NT2/D1 (cell line): ENCODE measurements around the gene PRAMEF1.
"Not testable (repeated sequence)": the region's sequence is repeated elsewhere in the genome, so short reads cannot be mapped to it uniquely, and the experiment has no call there.

Source experiments
- DNase-seq: peaks from one replicate; pipeline ENCODE4 v3.0.0-alpha.2; 2011; ENCODE audit warnings: low read depth, low spot score
- H3K27me3 ChIP-seq: 2 replicates; pipeline ENCODE4 v1.6.0; 2011; ENCODE audit warnings: mild to moderate bottlenecking; ENCODE audit not compliant: insufficient read length, insufficient read depth
- H3K36me3 ChIP-seq: 2 replicates; pipeline ENCODE4 v1.6.1; 2011; ENCODE audit warnings: mild to moderate bottlenecking, low read length, mixed read lengths; ENCODE audit not compliant: insufficient read depth, insufficient read length
- H3K4me1 ChIP-seq: 2 replicates; pipeline ENCODE4 v1.5.1; 2011; ENCODE audit not compliant: insufficient read depth, insufficient read length
- H3K4me3 ChIP-seq: 2 replicates; pipeline ENCODE4 v1.5.1; 2011; ENCODE audit warnings: low read depth; ENCODE audit not compliant: insufficient read length
- H3K9ac ChIP-seq: 2 replicates; pipeline ENCODE4 v1.6.0; 2011; ENCODE audit warnings: low read depth; ENCODE audit not compliant: insufficient read length
- H3K9me3 ChIP-seq: 2 replicates; pipeline ENCODE4 v1.5.1; 2011; ENCODE audit warnings: mild to moderate bottlenecking, low read length; ENCODE audit not compliant: insufficient read depth
- SUZ12 ChIP-seq: IDR thresholded peaks from 2 replicates; pipeline ENCODE4 v1.6.1; 2011; ENCODE audit not compliant: insufficient read length, insufficient read depth; ENCODE audit errors: extremely low read depth
- YY1 ChIP-seq: IDR thresholded peaks from 2 replicates; pipeline ENCODE4 v1.6.1; 2011; ENCODE audit not compliant: insufficient read length, insufficient read depth
- ZNF274 ChIP-seq: IDR thresholded peaks from 2 replicates; pipeline ENCODE4 v1.6.1; 2011; ENCODE audit warnings: mild to moderate bottlenecking, low read depth, low read length

Gene PRAMEF1

DNA sequence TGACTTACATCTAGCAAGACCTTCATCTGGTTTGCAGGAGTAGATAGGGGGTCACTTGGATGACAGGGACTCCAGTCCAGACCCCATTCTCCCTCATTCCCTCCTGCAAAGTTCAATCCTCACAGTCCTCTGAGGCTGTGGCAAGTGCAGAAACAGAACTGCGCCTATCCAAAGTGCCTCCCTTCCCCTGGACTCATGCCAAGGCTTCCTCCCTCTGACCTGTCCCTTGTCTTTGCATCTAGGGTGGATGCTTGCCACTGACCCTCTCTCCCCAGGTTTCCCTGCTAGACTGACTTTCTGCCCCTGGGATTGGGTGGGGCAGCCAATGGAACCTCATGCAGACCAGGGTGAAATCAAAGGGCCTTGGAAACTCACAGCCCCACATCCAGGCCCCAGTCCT, 18.7 kb downstream of the PRAMEF1 start:
- Histone ChIP-seq H3K4me1 (peaks cover 5% of the 10 kb centered on the region), H3K36me3 (no peaks in the 10 kb centered on the region), H3K4me3 (no peak overlapping the region), H3K9me3 (no peaks in the 10 kb centered on the region), H3K9ac (no peak overlapping the region), H3K27me3 (no peaks in the 10 kb centered on the region)
- TF ChIP-seq SUZ12, result no peak
- no peak for TF ChIP-seq ZNF274
- no peak for TF ChIP-seq YY1
- no peak for DNase-seq

DNA sequence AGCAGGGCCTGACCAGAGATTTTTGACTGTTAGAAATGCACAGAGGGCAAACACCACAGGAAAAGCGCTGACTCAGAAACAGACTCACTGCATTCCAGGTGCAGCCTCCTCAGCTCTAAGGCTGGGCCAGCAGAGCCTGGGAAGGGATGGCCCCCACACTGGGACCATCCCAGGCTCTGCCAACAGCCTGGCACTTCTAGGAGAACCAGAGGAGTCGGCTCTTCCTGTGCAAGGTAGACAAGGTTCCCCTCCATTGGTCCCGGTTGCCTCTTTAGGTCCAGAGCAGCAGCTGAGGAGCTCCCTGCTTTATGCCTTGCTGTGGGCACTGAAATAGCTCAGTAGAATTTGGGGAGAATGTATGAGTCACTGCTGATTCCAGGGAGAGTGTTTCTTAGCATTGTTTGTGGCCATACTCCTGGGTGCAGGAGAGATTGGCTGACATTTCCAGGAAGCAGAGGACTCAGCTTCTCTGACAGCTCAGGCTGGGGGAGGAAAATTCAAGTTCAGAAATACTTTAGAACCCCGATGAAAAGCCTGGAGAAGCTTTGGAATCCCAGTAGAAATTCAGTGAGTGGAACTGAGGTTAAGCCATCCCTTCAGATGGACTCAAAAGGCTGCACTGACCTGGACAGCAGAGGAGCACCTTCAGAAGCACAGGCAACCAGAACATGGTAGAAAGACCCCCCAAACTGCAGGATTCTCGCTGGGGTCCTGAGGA, 19.7 kb downstream of the PRAMEF1 start:
- Histone ChIP-seq H3K4me3 (no peak overlapping the region), H3K27me3 (no peaks in the 10 kb centered on the region), H3K9ac (no peak overlapping the region), H3K9me3 (no peaks in the 10 kb centered on the region), H3K4me1 (peaks cover 5% of the 10 kb centered on the region), H3K36me3 (no peaks in the 10 kb centered on the region)
- DNase-seq, result no peak
- TF ChIP-seq SUZ12 (no peak), ZNF274 (no peak), YY1 (no peak)

DNA sequence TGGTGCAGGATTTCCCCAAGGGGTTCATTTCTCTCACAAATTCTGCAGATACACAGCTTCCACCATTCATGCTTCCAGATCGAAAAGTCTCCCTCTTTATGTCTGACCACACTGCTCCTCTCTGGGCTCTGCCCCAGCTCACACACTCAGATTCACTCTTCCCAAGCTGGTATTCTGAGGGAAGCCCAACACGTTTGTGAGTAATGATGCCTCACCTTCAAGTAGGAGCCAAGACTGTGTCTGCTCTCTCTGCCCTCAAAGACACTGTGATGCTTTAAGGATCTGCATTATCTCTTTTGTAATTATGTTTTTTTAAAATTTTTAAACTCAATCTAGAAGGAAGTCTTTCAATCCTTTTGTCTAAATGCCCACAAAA, 20.2 kb downstream of the PRAMEF1 start:
- H3K36me3 ChIP-seq, result no peaks in the 10 kb centered on the region
- no peaks in the 10 kb centered on the region for H3K27me3 ChIP-seq
- H3K9me3 ChIP-seq, result no peaks in the 10 kb centered on the region
- peaks cover 5% of the 10 kb centered on the region for H3K4me1 ChIP-seq
- H3K4me3 ChIP-seq, result no peak overlapping the region
- DNase-seq, result no peak
- H3K9ac ChIP-seq, result no peak overlapping the region
- no peak for TF ChIP-seq ZNF274
- TF ChIP-seq SUZ12, result no peak
- no peak for TF ChIP-seq YY1

DNA sequence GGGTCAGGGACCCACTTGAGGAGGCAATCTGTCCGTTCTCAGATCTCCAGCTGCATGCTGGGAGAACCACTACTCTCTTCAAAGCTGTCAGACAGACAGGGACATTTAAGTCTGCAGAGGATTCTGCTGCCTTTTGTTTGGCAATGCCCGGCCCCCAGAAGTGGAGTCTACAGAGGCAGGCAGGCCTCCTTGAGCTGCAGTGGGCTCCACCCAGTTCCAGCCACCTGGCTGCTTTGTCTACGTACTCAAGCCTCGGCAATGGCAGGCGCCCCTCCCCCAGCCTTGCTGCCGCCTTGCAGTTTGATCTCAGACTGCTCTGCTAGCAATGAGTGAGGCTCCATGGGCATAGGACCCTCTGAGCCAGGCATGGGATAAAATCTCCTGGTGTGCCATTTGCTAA, 27.9 kb downstream of the PRAMEF1 start:
- H3K4me1 ChIP-seq, H3K27me3 ChIP-seq, H3K36me3 ChIP-seq, H3K4me3 ChIP-seq, H3K9me3 ChIP-seq, H3K9ac ChIP-seq, DNase-seq: not testable (repeated sequence)

DNA sequence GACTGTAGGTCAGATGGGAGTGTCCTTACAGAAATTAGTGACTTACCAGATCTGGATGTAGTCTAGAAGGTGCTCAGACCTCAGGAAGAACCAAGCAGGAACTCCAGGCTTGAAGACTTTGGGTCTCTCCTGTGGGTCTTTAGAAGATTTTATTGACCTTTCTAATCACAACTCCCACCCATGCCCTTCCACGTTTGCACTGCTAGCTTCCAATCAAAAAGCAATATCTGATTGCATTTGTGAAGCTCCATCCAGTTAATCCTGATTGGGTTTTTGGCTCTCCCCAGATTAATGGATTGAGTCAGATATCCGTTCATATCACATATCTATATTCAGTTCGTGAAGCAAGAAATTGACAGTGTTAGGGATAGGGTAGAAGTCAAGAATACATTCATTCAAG, 40.1 kb downstream of the PRAMEF1 start, which contains the start of gene PRAMEF11:
Gene PRAMEF11 (minus strand): TSS at position 101 of the 400 bp plus-strand sequence. CDS start 2,621 bp downstream, outside the sequence.
- not testable (repeated sequence) for H3K9me3 ChIP-seq, DNase-seq, H3K4me1 ChIP-seq, H3K4me3 ChIP-seq, H3K9ac ChIP-seq, H3K36me3 ChIP-seq, H3K27me3 ChIP-seq

DNA sequence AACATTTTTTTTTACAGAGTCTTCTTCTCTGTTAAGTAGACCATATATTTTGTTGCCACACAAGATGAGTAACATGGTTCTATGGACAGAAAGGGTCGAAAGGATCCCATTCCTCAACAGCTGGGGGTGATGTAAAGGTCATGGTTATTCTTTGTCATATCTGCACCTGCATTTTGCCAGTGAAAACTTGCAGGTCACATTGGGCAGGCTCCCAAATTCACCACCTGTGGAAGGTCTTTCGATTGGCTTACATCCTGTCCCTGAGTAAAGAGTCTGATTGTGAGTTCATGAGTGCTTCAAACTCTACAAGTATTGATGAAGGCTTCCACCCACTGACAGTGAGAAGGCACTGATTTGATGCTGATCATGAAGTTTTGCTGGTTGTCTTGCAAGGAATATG, 42.1 kb downstream of the PRAMEF1 start:
- H3K36me3 ChIP-seq, H3K4me1 ChIP-seq, H3K9ac ChIP-seq, DNase-seq, H3K9me3 ChIP-seq, H3K27me3 ChIP-seq, H3K4me3 ChIP-seq: not testable (repeated sequence)
